Transverse colon (tissue), 3 donors: ENCODE data around the gene ARCN1.

ENCODE experiments used
- CTCF ChIP-seq, 5 experiments: fragments of 200-600 bp in 3 of 5; fragments of 450-650 bp in 2 of 5; sonication (generic) in 3 of 5; IDR thresholded peaks; 1 replicate in 2 of 5; 2 replicates in 3 of 5; pipeline ENCODE4 v1.5.1; 2016 to 2017; ENCODE audit warnings: antibody characterized with exemption in 5 of 5, inconsistent platforms in 3 of 5, mild to moderate bottlenecking in 2 of 5, moderate library complexity in 1 of 5
- POLR2A ChIP-seq: fragments of 450-650 bp; IDR thresholded peaks from one replicate; pipeline ENCODE4 v1.6.1; 2016; ENCODE audit warnings: antibody characterized with exemption, mild to moderate bottlenecking, moderate library complexity

GRCh38 chr11:118623269-118623655, 51.1 kb downstream of the ARCN1 start:
- TF ChIP-seq CTCF (IDR thresholded peaks at IDR 0.05) (no peak), POLR2A (no peak)
